AG09309 (cell line): ENCODE measurements around the gene GAB1.

Source experiments
- DNase-seq: peaks from one replicate; pipeline ENCODE4 v3.0.0-alpha.2; 2010; ENCODE audit warnings: low read depth
- H3K4me3 ChIP-seq: 2 replicates; pipeline ENCODE4 v1.5.1; 2011; ENCODE audit warnings: mild to moderate bottlenecking, low read depth, low read length, moderate library complexity; ENCODE audit not compliant: control insufficient read depth
- TF ChIP-seq, protein P1 (sequence below): IDR thresholded peaks from 2 replicates; pipeline ENCODE4 v1.5.1; 2011; ENCODE audit warnings: mild to moderate bottlenecking, low read depth, low read length, inconsistent platforms; ENCODE audit not compliant: insufficient read depth, control insufficient read depth; ENCODE audit errors: missing control alignments

The GAB1 gene

GRCh38 chr4:143405075-143405730 lies 68.5 kb downstream of the GAB1 start:
- TF ChIP-seq, protein P1, sequence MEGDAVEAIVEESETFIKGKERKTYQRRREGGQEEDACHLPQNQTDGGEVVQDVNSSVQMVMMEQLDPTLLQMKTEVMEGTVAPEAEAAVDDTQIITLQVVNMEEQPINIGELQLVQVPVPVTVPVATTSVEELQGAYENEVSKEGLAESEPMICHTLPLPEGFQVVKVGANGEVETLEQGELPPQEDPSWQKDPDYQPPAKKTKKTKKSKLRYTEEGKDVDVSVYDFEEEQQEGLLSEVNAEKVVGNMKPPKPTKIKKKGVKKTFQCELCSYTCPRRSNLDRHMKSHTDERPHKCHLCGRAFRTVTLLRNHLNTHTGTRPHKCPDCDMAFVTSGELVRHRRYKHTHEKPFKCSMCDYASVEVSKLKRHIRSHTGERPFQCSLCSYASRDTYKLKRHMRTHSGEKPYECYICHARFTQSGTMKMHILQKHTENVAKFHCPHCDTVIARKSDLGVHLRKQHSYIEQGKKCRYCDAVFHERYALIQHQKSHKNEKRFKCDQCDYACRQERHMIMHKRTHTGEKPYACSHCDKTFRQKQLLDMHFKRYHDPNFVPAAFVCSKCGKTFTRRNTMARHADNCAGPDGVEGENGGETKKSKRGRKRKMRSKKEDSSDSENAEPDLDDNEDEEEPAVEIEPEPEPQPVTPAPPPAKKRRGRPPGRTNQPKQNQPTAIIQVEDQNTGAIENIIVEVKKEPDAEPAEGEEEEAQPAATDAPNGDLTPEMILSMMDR, result no peak
- DNase-seq, result no peak

GRCh38 chr4:143406523-143406922 lies 69.8 kb downstream of the GAB1 start:
- DNase-seq, result no peak
- TF ChIP-seq, protein P1, result no peak

More at GRCh38 chr4:143405075-143405730, 68.5 kb downstream of the GAB1 start:
- no peak overlapping the region for H3K4me3 ChIP-seq

DNA sequence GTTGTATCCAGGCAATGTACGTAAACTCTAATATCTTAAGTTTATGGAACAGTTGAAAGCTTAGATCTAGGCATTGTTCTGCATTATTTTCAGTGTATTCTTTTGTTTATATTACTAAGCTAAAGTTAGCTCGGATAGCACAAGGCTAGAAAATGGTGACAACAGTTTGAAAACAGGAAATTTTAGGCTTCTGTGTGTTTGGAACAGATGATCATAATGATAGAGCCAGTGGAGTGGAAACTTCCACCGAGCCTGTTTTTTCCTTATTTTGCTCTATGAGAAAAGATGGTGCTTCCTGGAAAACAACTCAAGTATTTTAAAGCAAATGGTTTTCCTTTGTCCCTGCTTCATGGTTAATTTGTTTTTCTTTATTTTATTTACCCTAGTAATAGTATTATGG lies 70.8 kb downstream of the GAB1 start:
- TF ChIP-seq, protein P1, result no peak
- H3K4me3 ChIP-seq, result no peak overlapping the region
- no peak for DNase-seq

More at GRCh38 chr4:143406523-143406922, 69.8 kb downstream of the GAB1 start:
- H3K4me3 ChIP-seq, result no peak overlapping the region

GRCh38 chr4:143407888-143408287 lies 71.2 kb downstream of the GAB1 start:
- TF ChIP-seq, protein P1, result no peak
- H3K4me3 ChIP-seq, result no peak overlapping the region
- DNase-seq, result no peak

DNA sequence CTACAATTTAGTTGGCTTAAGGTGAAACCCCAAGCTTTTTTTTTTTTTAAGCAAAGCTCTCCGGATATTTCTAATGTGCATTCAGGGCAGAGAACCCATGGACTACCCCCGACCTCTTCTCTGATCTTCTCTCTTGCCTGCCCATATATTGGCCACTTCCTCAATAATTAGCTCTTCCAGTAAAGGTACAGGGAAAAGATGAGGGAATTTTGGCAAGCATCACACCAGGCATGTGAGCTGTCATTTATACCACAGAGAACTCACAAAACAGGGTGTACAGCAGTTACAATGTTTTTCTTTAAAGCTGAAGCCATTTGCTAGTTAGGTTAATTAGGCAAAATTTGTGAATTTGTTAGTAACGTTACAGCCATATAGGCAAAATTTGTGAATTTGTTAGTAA lies 73.3 kb downstream of the GAB1 start:
- H3K4me3 ChIP-seq, result no peak overlapping the region
- TF ChIP-seq, protein P1, result no peak
- no peak for DNase-seq

GRCh38 chr4:143411527-143412419 lies 75.1 kb downstream of the GAB1 start:
- TF ChIP-seq, protein P1, result no peak
- no peak overlapping the region for H3K4me3 ChIP-seq
- no peak for DNase-seq
